ENCODE measurements around the gene CDH16.

Gene CDH16

DNA sequence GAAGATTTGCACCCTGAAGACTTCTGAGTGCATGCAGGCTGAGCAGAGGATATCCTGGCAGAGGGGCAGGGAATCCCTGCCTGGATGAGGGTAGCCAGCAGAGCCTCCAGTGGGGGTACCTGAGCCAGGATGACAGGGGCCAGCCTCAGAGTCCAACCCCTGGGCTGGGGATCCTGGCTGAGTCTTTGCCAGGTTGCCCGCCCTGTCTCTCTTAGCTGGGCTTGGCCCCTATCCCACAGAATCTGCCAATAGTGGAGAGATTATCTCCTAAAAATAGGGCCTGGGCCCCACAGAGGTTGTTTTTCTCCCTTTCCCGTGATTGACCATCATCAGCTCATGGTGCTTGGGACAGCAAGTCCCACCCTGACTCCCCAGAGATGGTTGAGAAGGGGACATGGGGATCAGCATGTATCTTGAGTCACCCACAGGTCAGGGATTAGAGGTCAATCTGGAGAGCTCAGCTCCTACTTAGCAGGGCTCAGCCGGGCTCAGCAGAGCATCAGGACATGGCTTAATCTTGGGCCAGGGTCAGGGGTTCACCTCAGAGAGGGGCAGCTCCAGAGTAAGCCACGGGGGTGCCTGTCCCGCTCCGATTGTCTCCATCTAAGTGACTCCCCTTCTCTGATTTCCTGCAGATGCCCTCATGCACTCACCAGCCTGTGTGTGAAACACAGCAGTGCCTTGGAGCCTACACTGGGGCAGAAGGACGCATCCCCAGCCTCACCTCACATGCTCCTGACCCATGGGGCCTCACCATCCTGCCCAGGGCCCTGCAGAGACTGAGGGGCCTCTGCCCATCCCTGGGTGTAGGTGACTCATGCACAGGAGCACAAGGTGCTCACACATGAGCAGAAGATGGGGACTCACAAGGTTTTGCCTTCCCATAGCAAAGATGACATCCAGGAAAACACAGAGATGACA, 11.5 kb downstream of the CDH16 start:
- H3K4me1 ChIP-seq (ENCODE audit: control insufficient read depth in 1 of 2, insufficient read depth in 2 of 2, low read length in 2 of 2): peaks cover 6 to 30% of the 10 kb centered on the region in 2 donors
- H3K27ac ChIP-seq (ENCODE audit: low read length): no peak overlapping the region

DNA sequence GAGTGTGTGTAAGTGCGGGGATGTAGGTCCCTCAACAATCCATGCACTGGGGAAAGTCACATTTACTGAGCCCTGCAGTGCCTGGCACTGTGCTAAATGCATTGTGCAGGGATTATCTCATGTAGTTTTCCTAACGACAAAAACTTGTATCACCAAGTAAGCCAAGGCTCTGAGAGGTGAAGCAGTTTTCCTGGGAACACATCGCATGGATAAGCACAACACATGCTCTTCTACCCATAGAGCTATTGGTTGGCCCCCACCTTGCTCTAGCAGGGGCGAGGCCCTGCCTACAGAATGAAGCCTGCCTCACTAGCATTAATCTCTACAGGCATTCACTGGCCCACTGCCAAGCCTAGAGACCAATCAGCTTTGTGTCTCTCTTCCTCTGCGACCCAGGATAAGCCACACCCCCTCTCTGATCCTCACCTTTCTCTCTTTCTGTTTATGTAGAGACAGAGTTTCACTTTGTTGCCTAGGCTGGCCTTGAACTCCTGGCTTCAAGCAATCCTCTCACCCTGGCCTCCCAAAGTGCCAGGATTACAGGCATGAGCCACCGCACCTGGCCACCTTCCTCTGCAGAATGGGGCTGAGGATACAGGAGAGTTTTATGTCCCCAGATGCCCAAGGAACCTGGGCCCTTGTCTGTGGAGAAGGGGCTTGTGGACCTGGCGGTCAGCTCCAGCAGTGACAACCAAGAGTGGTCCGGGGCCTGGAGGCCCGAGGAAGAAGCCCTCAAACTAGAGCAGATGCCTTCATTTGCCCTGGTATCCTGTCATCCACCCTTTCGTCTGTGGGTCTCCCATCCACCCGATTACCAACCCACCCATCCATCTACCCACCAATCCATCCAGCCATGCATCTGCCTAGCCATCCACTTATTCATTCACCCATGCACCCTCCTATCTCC, 12.8 kb downstream of the CDH16 start:
- Histone ChIP-seq H3K4me1 (ENCODE audit: control insufficient read depth in 1 of 2, insufficient read depth in 2 of 2, low read length in 2 of 2) (peaks cover 12 to 41% of the 10 kb centered on the region in 2 donors), H3K9me3 (ENCODE audit: control insufficient read depth in 1 of 2, low read length in 2 of 2) (no peaks in the 10 kb centered on the region), H3K27me3 (ENCODE audit: low read depth, low read length) (no peaks in the 10 kb centered on the region), H3K4me3 (ENCODE audit: low read depth in 1 of 2, low read length in 2 of 2) (peak overlapping the region in 1 of 2 donors; percentile 16), H3K27ac (ENCODE audit: low read length) (peak overlapping the region; percentile 39), H3K36me3 (ENCODE audit: control insufficient read depth in 1 of 2, insufficient read depth in 2 of 2, low read length in 2 of 2) (no peaks in the 10 kb centered on the region)

More for the DNA sequence above, 11.5 kb downstream of the CDH16 start:
- Histone ChIP-seq H3K4me3 (ENCODE audit: low read depth in 1 of 2, low read length in 2 of 2) (no peak overlapping the region), H3K36me3 (ENCODE audit: control insufficient read depth in 1 of 2, insufficient read depth in 2 of 2, low read length in 2 of 2) (no peaks in the 10 kb centered on the region), H3K27me3 (ENCODE audit: low read depth, low read length) (no peaks in the 10 kb centered on the region), H3K9me3 (ENCODE audit: control insufficient read depth in 1 of 2, low read length in 2 of 2) (no peaks in the 10 kb centered on the region)

DNA sequence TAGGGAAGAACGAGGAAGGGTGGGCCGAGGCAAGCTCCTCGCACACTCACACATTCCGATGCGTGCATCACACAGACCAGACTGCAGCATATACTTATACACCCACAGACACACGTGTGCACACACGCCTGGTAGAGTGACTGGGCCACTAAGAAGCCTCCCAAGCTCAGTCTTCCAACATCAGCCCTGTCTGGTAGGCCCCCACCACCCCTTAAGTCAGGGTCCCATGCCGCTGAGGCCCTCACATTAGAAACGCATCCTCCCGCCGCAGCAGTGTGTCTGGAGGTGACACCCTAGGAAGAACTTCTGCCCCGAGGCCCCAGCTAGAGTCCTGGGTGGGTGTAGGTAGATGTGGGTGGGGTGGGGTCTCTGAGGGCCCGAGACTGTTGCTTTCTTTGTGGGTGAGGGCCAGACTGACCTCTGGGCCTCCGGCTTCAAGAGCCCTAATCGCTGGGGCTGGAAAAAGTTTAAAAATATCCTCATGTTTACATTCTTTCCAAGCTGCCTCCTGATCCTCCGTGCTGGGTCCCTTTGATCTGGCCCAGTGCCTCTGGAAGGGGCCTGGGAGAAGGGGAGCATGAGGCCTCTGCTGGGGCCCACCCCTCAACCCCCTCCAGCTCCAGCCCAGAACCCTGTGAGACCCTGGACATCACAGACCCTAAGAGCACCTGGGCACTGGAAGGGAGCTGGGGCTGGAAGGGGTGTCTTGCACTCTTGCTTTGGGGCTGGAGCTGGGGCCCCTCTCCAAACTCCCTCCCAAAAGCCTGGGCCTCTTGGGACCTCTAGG, 13.6 kb downstream of the CDH16 start:
- no peaks in the 10 kb centered on the region for H3K9me3 ChIP-seq (ENCODE audit: control insufficient read depth in 1 of 2, low read length in 2 of 2)
- no peaks in the 10 kb centered on the region for H3K36me3 ChIP-seq (ENCODE audit: control insufficient read depth in 1 of 2, insufficient read depth in 2 of 2, low read length in 2 of 2)
- H3K4me1 ChIP-seq (ENCODE audit: control insufficient read depth in 1 of 2, insufficient read depth in 2 of 2, low read length in 2 of 2): peaks cover 18 to 49% of the 10 kb centered on the region in 2 donors
- H3K27me3 ChIP-seq (ENCODE audit: low read depth, low read length): no peaks in the 10 kb centered on the region
- peak overlapping the region; percentile 39 for H3K27ac ChIP-seq (ENCODE audit: low read length)
- peak overlapping the region in 1 of 2 donors; percentile 16 for H3K4me3 ChIP-seq (ENCODE audit: low read depth in 1 of 2, low read length in 2 of 2)

DNA sequence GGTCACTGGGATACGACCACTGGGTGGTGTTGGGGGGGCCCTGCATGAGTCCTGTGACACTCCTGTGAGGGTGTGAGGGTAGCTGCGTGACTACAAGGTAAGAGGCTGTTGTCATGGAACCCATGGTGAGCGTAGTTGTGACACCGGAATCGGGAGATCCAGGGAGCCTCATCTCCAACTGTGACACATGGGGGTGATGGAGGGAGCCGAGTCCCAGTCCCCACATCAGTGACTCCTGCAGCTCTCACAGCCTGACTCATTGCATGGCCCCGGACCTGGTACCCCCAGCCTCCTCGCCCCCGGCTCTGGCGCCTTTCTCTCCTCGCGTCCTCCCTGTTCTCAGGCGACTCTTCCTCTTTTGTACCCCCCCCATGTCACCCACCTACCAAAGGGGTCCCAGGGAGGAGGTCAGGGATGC, 14.2 kb downstream of the CDH16 start:
- no peaks in the 10 kb centered on the region for H3K9me3 ChIP-seq (ENCODE audit: control insufficient read depth in 1 of 2, low read length in 2 of 2)
- no peak overlapping the region for H3K4me3 ChIP-seq (ENCODE audit: low read depth in 1 of 2, low read length in 2 of 2)
- peaks cover 24 to 55% of the 10 kb centered on the region in 2 donors for H3K4me1 ChIP-seq (ENCODE audit: control insufficient read depth in 1 of 2, insufficient read depth in 2 of 2, low read length in 2 of 2)
- no peaks in the 10 kb centered on the region for H3K36me3 ChIP-seq (ENCODE audit: control insufficient read depth in 1 of 2, insufficient read depth in 2 of 2, low read length in 2 of 2)
- no peaks in the 10 kb centered on the region for H3K27me3 ChIP-seq (ENCODE audit: low read depth, low read length)
- H3K27ac ChIP-seq (ENCODE audit: low read length): peak overlapping the region; percentile 16

DNA sequence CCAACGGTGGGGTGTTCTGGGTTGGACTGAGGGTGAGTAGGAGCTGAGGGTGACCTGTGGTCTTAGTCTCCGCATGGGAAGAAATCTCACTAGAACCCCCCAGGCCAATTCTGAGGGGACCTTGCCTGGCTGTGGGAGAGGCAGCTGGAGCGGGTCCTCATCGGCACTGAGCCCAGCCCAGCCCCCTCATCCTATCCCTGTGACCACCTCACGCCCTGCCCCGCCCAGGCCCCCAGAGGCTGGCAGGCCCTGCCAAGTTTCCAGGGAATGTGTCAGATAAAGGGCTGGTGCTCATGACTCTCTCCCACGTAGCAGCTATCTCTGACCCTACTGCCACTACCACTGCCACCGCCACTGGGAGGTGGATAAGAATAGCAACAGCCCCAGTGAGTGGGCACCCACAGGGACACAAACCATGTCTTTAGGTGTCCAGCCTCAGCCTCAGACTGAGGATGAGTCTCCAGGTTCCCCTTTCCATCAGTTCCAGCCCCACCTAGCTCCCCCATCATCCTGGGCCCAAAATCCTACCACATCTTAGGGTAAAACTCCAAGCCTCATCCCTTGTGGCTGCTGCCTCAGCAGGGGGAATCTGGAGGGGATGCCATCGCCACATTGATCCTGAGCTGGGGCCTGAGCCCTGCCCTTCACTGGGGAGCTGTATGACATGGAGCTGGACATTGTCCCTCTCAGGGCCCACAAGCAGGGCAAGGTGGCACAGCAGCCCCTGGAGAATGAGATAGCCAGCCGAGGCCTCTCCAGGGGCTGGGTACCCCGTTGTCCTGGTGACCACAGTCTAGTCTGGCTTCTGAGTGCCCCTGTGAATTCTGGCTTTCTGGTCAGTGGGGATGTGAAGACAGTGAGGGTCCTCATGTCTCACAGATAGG, 14.9 kb downstream of the CDH16 start:
- Histone ChIP-seq H3K9me3 (ENCODE audit: control insufficient read depth in 1 of 2, low read length in 2 of 2) (no peaks in the 10 kb centered on the region), H3K27ac (ENCODE audit: low read length) (peak overlapping the region; percentile 31), H3K27me3 (ENCODE audit: low read depth, low read length) (no peaks in the 10 kb centered on the region), H3K4me1 (ENCODE audit: control insufficient read depth in 1 of 2, insufficient read depth in 2 of 2, low read length in 2 of 2) (peaks cover 27 to 61% of the 10 kb centered on the region in 2 donors), H3K36me3 (ENCODE audit: control insufficient read depth in 1 of 2, insufficient read depth in 2 of 2, low read length in 2 of 2) (no peaks in the 10 kb centered on the region), H3K4me3 (ENCODE audit: low read depth in 1 of 2, low read length in 2 of 2) (no peak overlapping the region)

DNA sequence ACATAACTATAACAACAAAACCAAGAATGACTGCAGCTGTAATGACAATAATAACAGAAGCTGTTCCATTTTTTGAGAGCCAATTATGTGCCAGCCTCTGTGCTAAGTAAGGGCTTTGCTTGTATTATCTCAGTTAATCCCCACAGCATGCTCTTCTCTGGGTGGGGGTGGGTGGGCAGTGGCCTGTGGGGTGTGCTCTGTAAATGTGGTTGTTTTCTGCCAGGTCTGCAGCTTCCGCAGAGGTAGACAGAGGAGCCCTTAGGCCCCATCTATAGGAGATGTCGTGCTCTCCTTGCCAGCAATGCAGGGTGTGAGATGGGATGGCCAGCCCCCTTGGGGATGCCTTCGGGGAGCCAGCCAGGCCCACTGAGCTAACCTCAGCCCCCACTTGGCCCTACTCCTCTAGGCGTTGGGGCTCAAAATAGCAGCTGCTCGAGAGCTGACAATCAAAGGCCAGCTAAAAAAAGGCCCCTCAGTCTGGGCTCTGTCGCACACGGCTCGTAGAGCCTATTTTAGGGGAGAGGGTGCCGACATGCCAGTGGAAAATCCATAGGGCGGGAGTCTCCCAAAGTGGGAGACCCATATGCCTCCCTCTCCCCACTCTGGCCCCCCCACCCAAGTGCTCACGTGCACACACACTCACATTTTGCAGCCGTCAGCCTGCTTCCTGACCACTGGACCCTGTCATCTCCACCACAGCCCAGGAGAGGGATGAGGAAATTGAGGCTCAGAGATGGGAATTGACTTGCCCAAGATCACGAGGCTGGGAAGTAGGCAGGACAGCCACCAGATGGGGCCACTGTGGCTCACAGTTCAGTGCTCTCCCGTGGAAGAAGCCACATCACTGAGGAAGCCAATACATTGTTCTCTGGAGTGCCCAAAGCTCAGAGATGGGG, 15.8 kb downstream of the CDH16 start:
- no peak overlapping the region for H3K4me3 ChIP-seq (ENCODE audit: low read depth in 1 of 2, low read length in 2 of 2)
- H3K9me3 ChIP-seq (ENCODE audit: control insufficient read depth in 1 of 2, low read length in 2 of 2): no peaks in the 10 kb centered on the region
- peaks cover 27 to 66% of the 10 kb centered on the region in 2 donors for H3K4me1 ChIP-seq (ENCODE audit: control insufficient read depth in 1 of 2, insufficient read depth in 2 of 2, low read length in 2 of 2)
- H3K27me3 ChIP-seq (ENCODE audit: low read depth, low read length): no peaks in the 10 kb centered on the region
- H3K36me3 ChIP-seq (ENCODE audit: control insufficient read depth in 1 of 2, insufficient read depth in 2 of 2, low read length in 2 of 2): no peaks in the 10 kb centered on the region
- peak overlapping the region; percentile 31 for H3K27ac ChIP-seq (ENCODE audit: low read length)

DNA sequence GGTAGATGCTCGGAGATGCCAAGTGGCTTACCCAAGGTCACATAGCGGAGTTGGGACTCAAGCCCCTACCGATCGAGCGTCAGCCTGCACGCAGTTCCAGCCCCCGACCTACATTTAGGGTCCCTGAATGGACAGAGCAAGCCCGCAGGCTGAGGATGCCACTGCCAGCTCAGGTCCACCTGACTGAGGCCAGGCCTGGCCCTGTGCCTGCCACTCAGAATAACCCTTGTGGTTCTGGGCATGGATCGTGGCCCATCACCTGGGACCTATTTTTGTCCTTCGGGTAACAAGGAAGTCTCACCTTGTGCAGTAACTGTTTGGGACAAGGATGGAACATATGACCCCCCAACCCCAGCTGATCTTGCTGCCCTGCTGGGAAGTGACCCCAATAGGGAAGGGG, 17.1 kb downstream of the CDH16 start:
- no peaks in the 10 kb centered on the region for H3K27me3 ChIP-seq (ENCODE audit: low read depth, low read length)
- H3K4me3 ChIP-seq (ENCODE audit: low read depth in 1 of 2, low read length in 2 of 2): no peak overlapping the region
- H3K27ac ChIP-seq (ENCODE audit: low read length): peak overlapping the region; percentile 85
- peaks cover 27 to 66% of the 10 kb centered on the region in 2 donors for H3K4me1 ChIP-seq (ENCODE audit: control insufficient read depth in 1 of 2, insufficient read depth in 2 of 2, low read length in 2 of 2)
- no peaks in the 10 kb centered on the region for H3K9me3 ChIP-seq (ENCODE audit: control insufficient read depth in 1 of 2, low read length in 2 of 2)
- no peaks in the 10 kb centered on the region for H3K36me3 ChIP-seq (ENCODE audit: control insufficient read depth in 1 of 2, insufficient read depth in 2 of 2, low read length in 2 of 2)

DNA sequence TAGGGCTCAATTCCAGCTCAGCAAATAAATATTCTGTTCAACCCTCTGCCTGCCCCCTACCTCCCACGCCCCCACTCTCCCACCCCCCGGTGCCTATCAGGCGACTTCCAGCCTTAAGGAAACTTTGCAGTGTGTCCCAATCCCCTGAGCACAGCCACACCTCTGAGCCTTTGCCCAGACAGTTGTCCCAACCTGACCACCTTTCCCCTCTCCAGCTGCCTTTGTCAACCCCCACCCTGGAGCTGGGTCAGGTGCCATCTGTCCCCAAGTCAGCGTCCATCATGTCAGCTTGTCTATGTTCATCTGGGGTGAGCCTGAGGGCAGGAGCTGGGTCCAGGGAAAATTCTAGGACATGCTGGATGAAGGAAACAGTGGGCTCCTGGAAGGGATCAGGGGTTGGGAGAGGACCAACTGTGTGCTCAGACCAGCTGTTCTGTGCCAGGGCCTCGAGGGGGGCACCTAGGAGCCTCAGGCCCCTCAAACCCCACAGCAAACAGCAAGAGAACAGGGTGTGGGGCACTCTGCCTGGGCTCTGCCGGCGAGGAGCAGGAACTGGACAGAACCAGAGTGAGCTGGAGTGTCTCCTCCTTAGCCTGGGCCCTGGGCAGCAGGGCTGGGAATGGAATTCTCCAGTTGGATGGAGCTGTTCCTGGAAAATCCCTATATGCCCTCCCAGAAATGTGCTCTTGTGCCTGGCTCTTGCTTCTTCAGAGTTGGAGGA, 17.8 kb downstream of the CDH16 start:
- Histone ChIP-seq H3K4me3 (ENCODE audit: low read depth in 1 of 2, low read length in 2 of 2) (no peak overlapping the region), H3K27me3 (ENCODE audit: low read depth, low read length) (no peaks in the 10 kb centered on the region), H3K4me1 (ENCODE audit: control insufficient read depth in 1 of 2, insufficient read depth in 2 of 2, low read length in 2 of 2) (peaks cover 27 to 66% of the 10 kb centered on the region in 2 donors), H3K36me3 (ENCODE audit: control insufficient read depth in 1 of 2, insufficient read depth in 2 of 2, low read length in 2 of 2) (no peaks in the 10 kb centered on the region), H3K27ac (ENCODE audit: low read length) (peak overlapping the region; percentile 85), H3K9me3 (ENCODE audit: control insufficient read depth in 1 of 2, low read length in 2 of 2) (no peaks in the 10 kb centered on the region)

DNA sequence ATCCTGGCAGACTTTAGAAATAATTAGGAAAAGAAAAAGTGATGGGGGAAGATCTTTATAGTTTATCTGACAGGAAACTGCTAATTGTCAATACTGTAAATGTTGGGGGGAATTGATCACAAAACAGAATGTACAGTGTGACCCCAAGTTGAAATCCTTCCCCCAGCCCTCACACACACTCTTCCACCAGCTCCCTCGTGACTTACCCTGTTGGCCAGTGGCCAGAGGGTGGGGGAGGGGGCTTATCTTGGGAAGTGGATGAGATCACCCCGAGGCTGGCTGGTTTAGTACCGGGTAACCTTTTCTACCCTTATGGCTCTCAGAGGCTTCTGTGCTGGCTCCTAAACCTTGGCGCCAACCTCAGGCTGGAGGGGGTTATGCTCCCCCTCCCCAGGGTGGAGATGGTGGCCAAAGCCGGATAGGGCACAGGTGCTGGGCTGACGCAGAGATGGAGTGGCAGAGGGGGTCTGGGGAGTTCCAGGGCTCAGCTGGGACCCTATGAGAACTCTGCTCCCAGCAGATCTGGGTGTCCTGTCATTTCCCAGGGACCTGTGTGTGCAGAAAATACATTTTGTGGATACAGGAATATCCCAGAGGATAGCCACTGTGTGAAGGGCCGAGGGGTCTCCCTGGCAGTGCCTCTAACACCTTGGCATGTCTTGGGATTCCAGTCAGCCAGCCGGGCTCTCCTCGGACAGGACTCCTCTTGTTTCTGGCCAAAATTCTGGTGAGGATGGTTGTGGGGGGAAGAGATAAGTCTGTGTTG, 18.6 kb downstream of the CDH16 start:
- Histone ChIP-seq H3K27ac (ENCODE audit: low read length) (peak overlapping the region; percentile 85), H3K27me3 (ENCODE audit: low read depth, low read length) (no peaks in the 10 kb centered on the region), H3K4me3 (ENCODE audit: low read depth in 1 of 2, low read length in 2 of 2) (no peak overlapping the region), H3K36me3 (ENCODE audit: control insufficient read depth in 1 of 2, insufficient read depth in 2 of 2, low read length in 2 of 2) (no peaks in the 10 kb centered on the region), H3K9me3 (ENCODE audit: control insufficient read depth in 1 of 2, low read length in 2 of 2) (no peaks in the 10 kb centered on the region), H3K4me1 (ENCODE audit: control insufficient read depth in 1 of 2, insufficient read depth in 2 of 2, low read length in 2 of 2) (peaks cover 22 to 59% of the 10 kb centered on the region in 2 donors)

Measured in muscle layer of duodenum (tissue), 2 donors.